ENCODE results near the gene DNM3.

DNM3 gene

GRCh38 chr1:172135978-172136610, 294.8 kb downstream of the DNM3 start:
- no peak for DNase-seq
- no peaks in the 10 kb centered on the region for H3K9me3 ChIP-seq
- H3K4me1 ChIP-seq: peaks cover 5% of the 10 kb centered on the region
- TF ChIP-seq, protein P1, sequence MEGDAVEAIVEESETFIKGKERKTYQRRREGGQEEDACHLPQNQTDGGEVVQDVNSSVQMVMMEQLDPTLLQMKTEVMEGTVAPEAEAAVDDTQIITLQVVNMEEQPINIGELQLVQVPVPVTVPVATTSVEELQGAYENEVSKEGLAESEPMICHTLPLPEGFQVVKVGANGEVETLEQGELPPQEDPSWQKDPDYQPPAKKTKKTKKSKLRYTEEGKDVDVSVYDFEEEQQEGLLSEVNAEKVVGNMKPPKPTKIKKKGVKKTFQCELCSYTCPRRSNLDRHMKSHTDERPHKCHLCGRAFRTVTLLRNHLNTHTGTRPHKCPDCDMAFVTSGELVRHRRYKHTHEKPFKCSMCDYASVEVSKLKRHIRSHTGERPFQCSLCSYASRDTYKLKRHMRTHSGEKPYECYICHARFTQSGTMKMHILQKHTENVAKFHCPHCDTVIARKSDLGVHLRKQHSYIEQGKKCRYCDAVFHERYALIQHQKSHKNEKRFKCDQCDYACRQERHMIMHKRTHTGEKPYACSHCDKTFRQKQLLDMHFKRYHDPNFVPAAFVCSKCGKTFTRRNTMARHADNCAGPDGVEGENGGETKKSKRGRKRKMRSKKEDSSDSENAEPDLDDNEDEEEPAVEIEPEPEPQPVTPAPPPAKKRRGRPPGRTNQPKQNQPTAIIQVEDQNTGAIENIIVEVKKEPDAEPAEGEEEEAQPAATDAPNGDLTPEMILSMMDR (IDR thresholded peaks at IDR 0.05; ENCODE audit: low read depth, low read length): no peak
- H3K27me3 ChIP-seq: no peaks in the 10 kb centered on the region
- no peak overlapping the region for H3K4me3 ChIP-seq (ENCODE audit: low read depth, low read length)
- no peaks in the 10 kb centered on the region; the same call in 1 of the 2 replicates for H3K36me3 ChIP-seq

DNA sequence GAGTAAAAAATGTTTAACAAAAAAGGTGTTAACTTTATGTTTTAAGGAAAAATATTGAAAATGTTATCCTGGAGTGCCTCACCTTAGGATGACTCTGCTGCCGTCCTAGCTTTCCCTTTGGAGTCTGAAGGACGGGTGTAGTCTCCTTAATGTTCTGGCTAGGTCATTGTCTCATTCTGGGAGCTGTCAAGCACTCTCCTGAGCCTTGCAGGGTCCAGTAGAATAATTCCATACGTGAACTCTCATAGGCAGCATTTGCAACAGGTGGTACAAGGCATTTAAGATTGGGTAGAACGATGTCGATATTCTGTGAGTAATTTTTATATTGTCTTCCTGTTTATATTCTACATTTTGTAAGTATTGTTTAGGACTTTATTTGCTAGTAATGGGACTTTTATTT, 295.6 kb downstream of the DNM3 start:
- H3K4me1 ChIP-seq: peaks cover 5% of the 10 kb centered on the region
- no peaks in the 10 kb centered on the region for H3K9me3 ChIP-seq
- no peaks in the 10 kb centered on the region for H3K27me3 ChIP-seq
- DNase-seq: no peak
- TF ChIP-seq, protein P1 (IDR thresholded peaks at IDR 0.05; ENCODE audit: low read depth, low read length): no peak
- H3K4me3 ChIP-seq (ENCODE audit: low read depth, low read length): no peak overlapping the region
- no peaks in the 10 kb centered on the region; the same call in 1 of the 2 replicates for H3K36me3 ChIP-seq

DNA sequence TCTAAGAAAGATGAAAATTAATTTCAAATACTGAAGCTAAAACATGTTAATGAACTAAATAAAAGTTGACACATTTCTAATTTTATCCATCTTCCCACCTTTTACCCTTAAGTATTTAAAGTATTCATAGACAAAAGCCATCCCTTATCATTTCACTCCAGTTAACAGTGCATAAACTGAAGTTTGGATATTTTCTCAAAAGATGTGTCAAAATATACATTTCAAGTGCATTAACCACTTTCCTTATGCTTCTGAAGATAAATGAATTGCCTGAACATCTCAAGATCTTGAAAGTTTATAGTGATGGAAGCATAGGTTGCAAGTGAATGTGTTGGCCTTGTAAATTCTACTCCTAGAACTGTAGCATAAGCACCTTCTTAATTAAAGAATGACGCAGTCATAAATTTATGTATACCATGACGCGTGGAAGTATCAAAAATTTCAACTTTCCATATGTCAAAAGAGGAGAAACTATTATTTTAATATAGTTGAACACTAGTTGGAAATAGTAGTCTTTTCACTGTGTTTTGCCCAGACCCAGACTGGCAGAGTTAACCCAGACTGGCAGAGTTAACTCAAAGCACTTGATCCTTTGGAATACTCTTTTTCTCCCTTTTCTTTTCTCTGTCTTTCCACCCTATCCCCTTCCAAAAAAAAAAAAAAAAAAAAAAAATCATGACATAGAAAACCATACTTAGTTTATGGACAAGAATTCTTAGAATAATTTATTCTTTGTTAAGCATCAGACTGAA, 296.6 kb downstream of the DNM3 start:
- peaks cover 5% of the 10 kb centered on the region for H3K4me1 ChIP-seq
- H3K9me3 ChIP-seq: no peaks in the 10 kb centered on the region
- no peaks in the 10 kb centered on the region for H3K27me3 ChIP-seq
- no peak overlapping the region for H3K4me3 ChIP-seq (ENCODE audit: low read depth, low read length)
- TF ChIP-seq, protein P1 (IDR thresholded peaks at IDR 0.05; ENCODE audit: low read depth, low read length): no peak
- no peaks in the 10 kb centered on the region; the same call in 1 of the 2 replicates for H3K36me3 ChIP-seq
- no peak for DNase-seq

DNA sequence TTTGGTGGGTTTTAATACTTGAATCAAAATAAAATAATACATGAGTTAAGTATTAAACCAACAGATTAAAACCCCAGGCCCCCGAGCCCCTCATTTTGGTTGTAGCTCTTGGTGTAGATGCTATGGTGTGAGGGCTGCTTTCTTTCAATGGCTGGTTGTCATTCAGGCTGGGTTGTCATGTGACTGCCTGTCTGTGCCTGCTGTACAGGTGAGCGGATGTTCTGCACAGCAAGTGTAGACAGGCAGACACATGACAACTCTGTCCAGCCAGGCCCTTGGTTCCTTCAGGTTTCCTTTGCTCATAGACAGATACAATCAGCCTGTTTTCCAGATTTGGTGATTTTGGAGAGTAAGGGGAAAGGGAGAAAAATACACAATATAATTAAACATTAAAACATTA, 297.3 kb downstream of the DNM3 start:
- H3K4me3 ChIP-seq (ENCODE audit: low read depth, low read length): no peak overlapping the region
- no peaks in the 10 kb centered on the region for H3K9me3 ChIP-seq
- H3K36me3 ChIP-seq: no peaks in the 10 kb centered on the region; the same call in 1 of the 2 replicates
- peaks cover 5% of the 10 kb centered on the region for H3K4me1 ChIP-seq
- no peak for DNase-seq
- TF ChIP-seq, protein P1 (IDR thresholded peaks at IDR 0.05; ENCODE audit: low read depth, low read length): no peak
- no peaks in the 10 kb centered on the region for H3K27me3 ChIP-seq

GRCh38 chr1:172139196-172139595, 297.9 kb downstream of the DNM3 start:
- H3K36me3 ChIP-seq: no peaks in the 10 kb centered on the region; the same call in 1 of the 2 replicates
- TF ChIP-seq, protein P1 (IDR thresholded peaks at IDR 0.05; ENCODE audit: low read depth, low read length): no peak
- peaks cover 5% of the 10 kb centered on the region for H3K4me1 ChIP-seq
- H3K9me3 ChIP-seq: no peaks in the 10 kb centered on the region
- DNase-seq: no peak
- H3K4me3 ChIP-seq (ENCODE audit: low read depth, low read length): no peak overlapping the region
- no peaks in the 10 kb centered on the region for H3K27me3 ChIP-seq

DNA sequence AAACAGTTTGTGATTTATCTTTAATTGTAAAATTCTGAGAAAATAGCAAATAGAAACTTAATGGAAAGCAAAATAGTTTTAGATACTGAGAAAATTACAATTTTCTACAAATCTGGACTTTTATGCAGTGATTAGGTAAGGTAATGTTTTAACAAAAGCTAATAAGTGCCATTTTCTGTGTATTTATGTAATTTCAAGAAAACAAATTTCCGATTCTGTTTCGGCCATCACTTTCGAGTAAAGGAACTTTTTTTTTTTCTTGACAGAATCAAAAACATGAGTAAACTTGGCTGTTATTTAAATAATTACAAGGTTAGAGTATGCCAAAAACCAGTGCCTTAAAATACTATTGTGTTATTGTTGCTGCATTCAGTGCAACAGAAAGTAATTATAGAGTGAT, 298.8 kb downstream of the DNM3 start:
- Histone ChIP-seq H3K4me1 (peaks cover 5% of the 10 kb centered on the region), H3K36me3 (no peaks in the 10 kb centered on the region; the same call in 1 of the 2 replicates), H3K27me3 (no peaks in the 10 kb centered on the region), H3K9me3 (no peaks in the 10 kb centered on the region), H3K4me3 (ENCODE audit: low read depth, low read length) (no peak overlapping the region)
- TF ChIP-seq, protein P1 (IDR thresholded peaks at IDR 0.05; ENCODE audit: low read depth, low read length): no peak
- DNase-seq: no peak

Measured in BE2C (cell line).